HG03520 (cell line): ENCODE data around the gene SOX6.
"Not testable (repeated sequence)": the region's sequence is repeated elsewhere in the genome, so short reads cannot be mapped to it uniquely, and the experiment has no call there.

ENCODE experiments used
- ATAC-seq: cut with Tn5 transposase; IDR thresholded peaks from one replicate; pipeline ENCODE4 v1.9.1; 2021; ENCODE audit warnings: mild to moderate bottlenecking, moderate library complexity; ENCODE audit not compliant: unreplicated experiment

SOX6 gene

DNA sequence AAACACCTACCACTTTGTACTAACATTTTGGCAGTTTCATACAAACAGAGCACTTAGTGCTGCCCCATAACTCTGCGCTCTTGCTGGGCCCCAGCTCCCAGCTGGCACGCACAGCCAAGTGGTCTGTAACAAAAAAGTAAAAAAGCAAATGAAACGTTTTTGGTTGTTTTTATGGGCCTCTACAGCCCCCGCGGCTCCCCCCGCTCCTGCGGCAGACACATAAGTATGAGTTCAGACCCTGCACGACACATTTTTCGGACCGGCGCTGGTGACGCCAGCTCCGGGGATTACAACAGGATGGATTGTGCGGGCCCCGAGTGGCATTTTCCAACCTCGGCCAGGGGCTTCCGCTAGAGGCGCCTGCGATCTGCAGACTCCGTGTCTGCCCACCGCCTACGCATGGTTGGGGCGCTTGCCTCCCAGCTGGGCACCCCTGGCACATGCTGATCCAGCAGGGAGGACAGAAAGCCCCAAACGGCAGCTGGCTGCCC is 418.2 kb downstream of the SOX6 start:
- no peak for ATAC-seq

DNA sequence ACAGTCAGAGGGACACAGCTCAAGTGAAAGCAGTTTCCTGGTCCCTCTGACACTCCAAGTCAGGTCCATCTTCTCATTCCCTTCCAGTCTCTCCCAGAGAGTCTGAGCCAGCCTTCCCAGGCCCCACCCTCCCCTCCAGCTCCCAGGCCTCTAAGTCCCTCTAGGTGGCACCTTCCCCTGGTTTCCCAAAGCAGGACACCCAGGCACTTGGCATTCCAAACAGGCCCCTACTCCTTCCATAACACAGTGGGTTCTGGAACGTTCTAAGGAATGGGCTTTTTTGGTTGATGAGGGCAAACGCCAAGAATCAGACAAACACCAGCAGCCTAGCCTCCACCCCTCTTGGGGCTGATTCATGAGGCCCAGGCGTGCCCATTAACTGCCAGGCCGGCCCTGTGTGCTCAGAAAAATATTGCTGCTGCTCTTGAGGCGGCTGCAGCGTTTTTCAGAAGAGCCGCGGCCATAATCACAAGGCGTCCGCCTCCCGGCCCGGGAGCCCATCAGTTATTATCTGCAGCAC is 418.7 kb downstream of the SOX6 start:
- ATAC-seq = no peak

DNA sequence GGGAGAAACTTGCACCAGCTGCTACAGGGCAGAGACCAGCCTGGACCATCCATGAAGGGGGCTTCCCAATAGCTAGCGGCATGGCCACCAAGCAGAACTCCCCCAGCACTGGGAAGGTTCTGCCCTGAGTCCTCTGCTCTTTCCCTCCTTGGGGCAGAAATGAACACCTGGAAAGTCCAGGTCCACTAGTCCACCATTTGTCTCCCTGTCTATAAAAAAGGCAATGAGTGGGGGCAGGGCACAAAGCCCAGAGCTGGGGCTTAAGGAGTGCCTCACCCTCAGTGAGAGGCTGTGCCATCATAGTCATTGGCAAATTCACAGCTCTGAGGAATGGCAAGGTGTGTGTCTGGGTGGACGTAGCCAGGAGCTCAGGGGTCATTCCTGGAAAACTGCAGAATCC is 420.3 kb downstream of the SOX6 start:
- ATAC-seq = no peak

DNA sequence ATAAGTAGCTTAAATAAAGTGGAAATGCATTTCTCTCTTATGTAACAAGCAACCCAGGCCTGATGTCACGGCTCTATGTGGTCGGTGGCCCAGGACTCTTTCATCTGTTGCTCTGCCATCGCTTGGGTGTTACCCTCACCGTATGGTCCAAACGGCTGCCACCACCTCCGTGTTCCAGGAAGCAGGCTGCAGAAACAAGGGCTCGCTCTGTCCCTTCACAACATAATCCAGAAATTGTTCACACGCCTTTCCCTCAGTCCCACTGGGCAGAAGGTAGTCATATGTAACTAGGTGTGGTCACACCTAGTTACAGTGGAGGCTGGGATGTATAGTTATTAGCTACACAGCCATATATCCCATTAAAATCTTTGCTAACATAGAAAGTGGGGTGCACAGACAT is 421.0 kb downstream of the SOX6 start:
- ATAC-seq = no peak

DNA sequence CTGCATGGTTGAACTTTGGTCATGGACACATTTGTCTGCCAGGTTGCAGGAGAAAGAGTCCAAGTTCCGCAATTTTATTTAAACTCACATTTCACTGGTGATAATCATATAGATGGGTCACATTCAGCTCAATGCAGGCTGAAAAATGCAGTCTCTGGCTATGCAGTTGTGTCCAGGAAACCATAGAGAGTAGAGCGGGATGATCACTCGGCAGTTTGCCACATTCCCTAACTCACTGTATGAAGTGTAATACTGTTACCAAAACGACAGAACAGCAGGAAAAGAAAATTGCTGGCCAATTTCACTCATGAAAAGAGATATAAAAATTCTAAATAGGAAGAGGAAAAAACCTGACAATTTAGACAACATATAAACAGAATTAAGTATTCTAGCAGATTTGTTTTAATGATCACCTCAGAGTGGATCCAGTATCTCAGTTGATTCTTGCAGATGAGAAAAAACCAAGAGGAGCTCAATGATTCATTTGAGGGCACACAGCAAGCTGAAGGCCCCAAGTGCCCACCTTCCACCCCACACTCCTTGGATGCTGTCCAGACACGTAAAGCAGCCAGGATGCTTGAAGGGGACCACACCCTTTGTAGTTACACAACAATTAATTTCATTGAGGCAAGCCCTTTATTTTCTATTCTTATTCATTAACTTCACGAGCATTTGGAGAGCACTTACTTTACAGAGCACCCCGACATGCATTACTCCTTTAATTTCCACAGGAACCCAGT is 422.3 kb downstream of the SOX6 start:
- no peak for ATAC-seq

DNA sequence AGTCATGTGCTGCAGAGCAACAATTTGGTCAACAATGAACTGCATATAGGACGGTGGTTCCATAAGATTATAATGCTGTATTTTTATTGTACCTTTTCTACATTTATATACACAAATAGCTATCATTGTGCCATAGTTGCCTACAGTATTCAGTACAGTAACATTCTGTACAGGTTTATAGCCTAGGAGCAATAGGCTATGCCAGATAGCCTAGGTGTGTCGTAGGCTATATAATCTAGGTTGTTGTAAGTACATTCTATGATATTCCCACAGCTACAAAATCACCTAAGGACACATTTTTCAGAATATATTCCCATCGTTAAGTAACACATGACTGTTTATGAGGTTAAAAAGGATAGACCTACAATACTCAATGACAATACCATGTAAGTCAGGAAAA is 423.9 kb downstream of the SOX6 start:
- ATAC-seq = no peak

DNA sequence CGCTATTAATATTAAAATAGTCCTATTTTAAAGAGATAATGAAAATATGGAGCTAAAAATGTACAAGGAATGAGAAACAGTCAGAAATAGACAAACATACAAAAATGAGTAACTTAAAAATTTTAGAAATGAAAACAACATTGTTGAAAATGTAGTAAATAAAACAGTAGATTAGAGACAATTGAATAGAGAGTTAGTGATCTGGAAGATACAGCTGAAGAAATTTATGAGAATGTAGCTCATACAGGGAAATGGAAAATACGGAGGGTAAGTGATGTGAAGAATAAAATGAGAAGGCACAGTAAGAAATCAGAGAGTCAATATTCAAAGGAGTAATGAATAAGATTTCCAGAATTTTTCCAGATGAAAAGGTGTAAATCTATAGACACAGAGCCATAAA is 424.8 kb downstream of the SOX6 start:
- ATAC-seq = no peak

DNA sequence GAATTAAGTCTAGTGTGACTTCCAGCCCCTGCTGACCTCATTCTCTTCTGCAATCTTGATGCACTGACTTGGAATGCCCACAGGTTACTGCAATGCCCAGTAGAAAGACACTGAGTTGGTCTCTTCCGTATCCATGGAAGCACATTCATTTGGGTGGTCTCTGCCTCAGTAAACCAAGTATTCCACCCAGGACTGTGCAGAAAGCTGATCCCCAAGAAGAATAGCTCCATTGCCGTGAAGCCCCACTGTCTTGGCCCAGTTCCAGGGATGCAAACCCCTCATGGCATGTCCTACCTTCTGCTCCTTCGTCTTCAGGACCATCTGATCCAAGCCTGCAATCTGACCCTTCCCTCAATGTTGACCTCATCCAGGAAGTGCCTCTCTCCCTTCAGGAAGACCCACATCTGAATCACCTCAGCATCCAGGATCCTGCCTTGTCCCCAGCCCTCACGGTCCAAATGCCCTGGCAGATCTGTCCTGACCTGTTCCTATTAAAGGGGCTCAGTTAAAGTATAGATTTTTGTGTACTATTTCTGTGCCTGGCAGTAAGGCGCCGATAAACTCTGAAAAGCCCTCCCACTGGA is 425.8 kb downstream of the SOX6 start:
- ATAC-seq = no peak

DNA sequence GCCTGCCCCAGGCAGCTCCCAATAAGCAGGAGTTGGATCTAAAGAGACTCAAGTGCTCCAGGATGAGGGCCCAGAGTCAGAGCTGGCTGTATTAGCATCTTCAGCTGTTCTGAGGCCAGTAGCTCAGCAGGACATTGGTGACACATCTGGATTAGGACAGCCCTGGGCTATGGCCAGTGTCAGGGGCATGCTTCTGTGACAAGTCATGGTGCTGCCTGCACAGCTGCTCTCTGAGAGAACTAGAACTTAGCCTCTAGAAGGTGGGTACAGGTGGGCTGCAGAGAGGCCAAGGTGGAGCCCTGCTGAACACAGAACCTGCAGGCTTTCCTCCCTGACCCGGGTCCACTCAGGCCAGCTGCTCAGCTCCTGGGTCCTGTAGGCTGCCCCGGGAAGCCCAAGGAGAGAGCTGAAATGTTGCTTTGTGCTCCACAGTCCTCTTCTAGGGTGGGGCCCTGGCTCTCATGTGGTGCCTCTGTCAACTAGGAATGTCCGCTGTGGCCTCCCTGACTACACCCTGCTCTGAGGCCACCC is 426.9 kb downstream of the SOX6 start:
- no peak for ATAC-seq

DNA sequence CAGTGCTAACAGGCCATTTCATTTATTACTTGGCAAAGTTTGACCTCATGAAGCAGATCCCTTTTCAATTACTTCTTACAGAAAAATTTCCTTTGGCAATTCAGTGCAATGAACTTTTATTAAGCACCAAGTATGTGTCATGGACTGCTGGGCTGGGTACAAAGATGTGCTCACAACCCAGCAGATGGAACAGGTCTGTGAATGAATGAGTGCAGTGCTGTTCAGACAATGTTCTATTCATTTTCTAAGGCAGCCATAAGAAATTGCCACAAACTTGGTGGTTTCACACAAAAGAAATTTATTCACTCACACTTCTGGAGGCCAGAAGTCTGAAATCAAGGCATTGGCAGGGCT is 428.5 kb downstream of the SOX6 start:
- no peak for ATAC-seq

DNA sequence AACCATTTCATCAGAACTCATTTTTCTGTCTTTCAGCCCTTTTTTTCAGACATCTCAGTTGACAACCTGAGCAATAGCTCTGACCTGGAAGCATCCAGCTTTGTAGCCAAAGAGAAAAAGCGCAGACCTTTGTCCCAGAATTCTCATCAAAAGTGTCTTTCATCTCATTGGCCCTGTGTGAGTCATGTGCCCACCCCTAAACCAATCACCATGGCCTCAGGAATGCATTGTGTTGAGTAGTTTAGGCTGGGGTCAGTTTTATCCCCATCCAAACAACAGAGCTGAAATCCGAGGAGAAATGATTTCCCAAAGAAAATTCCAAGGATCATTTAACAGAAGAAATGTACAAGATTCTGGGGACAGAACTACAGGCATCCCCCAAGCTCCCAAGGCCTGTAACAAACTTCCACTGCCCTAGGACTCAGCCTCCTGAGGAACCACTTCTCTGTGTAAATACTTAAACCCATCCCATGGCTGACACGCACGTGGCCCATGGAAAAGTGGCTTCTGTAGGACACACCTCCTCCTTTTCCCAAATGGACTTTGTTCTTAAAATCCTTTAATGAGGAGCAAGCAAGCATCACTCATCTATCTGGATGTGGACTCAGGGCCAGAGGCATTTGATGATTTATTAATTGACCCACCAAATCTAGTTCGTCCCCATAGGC is 429.0 kb downstream of the SOX6 start:
- no peak for ATAC-seq

DNA sequence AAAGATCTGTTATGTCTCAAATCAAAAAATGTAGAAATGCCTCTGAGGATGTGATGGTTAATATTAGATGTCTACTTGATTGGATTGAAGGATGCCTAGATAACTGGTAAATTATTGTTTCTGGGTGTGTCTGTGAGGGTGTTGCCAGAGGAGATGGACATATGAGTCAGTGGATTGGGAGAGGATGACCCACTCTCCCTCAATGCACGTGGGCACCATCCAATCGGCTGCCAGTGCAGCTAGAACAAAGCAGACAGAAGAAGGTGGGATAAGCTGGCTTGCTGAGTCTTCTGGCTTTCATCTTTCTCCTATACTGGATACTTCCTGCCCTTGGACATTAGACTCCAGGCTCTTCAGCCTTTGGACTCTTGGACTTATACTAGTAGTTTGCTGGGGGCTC is 430.3 kb downstream of the SOX6 start:
- ATAC-seq = no peak

DNA sequence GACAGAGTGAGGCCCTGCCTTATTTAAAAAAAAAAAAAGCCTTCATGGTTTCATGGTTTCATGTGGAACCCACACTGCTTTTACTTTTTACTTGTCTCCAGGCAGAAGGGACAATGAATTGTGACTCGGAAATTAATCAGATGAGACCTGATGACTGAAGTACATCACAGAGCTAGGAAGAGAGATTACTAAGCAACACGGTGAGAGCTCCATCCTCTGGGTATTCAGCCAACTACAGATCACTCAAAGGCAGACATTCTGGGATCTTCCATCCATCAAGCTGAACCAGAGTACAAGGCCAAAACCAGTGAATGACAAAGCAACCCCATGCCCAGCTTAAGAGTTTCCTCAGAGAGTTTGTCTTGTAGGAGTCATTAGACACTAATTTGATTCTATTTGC is 433.2 kb downstream of the SOX6 start:
- ATAC-seq = no peak

DNA sequence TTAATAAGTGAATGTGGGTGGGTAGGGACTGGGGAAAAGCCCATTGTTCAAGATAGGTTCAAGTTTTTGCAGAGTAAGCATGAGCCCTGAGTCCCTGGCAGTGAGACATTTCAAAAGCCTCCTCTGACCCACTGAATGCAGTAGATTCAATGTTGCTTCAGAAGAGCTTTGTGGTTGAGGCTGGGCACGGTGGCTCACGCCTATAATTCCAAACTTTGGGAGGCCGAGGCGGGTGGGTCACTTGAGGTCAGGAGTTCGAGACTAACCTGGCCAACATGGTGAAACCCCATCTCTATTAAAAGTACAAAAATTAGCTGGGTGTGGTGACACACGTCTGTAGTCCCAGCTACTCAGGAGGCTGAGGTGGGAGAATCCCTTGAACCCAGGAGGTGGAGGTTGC is 433.6 kb downstream of the SOX6 start:
- not testable (repeated sequence) for ATAC-seq

DNA sequence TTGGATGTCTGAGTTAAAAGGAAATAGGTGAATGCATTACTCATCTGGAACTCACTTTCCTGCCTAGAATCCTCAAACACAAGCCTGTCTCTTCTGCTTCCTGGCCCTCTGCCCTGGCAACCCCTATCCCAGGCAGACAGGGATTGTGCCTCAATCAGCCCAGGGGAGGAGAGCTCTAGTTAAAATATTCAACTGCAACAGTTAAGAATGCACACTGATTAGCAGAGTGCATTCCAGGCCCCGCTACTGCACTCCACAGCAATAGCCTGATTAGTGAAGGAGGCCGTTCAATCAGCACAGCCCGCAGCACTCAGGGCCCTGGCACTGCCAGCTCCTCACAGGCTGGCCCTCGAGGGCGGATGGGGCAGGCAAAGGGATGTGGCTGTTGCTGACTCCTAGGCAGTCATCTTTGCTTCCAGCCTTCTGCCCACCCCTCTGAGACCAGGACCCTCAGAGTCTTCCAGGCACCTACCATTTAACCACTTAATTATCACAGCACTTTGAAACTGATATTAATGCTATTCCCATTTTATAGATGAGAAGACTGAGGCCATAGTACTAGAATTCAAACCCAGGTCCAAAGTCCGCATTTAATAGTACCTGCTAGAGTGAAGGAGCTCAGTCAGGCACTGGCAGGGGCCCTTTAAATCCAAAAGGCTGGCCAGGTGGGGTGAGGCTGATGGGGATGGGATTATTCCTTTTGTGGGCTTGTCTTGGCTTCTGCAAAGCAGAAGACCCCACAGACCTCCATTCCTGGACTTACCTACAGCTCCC is 435.3 kb downstream of the SOX6 start:
- ATAC-seq = no peak

DNA sequence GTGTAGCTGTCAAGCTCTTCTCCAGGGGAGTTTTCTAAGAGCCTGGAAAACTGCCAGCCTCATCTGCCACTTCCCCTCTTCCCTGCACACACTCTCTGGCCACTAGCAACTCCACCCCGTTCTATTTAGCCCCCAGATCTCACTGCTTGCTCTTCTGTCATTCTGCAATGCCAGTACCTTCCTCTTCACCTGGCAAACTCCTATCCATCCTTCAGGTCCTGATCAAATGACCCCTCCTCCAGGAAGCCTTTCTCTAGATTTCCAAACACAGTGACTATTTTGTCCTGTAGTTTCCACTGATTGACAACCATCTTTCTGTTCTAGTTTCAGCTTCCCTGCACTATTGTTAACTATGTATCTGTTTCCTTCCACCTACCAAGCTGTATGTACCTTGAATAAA is 437.7 kb downstream of the SOX6 start:
- ATAC-seq = no peak

DNA sequence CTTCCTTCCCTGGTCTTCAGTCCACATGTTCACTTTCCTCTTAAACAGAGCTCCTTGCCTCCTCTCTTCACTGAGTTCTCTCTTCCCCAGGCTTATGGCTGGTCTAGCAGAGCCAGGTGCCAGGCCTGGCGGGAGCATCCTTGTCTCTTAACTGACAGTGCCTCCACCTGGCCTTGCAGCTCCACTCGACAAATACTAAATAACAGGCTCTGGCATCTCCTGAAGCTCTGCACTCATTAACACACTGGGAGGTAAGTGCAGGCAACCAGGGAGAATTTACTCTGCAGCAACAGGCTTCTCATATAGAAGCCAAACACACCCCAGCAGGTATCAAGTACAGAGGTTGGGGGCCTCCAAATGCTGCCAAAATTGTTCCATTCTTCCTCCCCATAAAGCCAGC is 438.1 kb downstream of the SOX6 start:
- no peak for ATAC-seq
